ENCODE results near the gene SRSF1.
"Not testable (repeated sequence)": the region's sequence is repeated elsewhere in the genome, so short reads cannot be mapped to it uniquely, and the experiment has no call there.

The SRSF1 gene

GRCh38 chr17:57988301-57989250, 18.5 kb downstream of the SRSF1 start:
- peak in 1 of 2 experiments; percentile 53 for DNase-seq

GRCh38 chr17:57987581-57988300, 19.3 kb downstream of the SRSF1 start, which contains the start of gene VEZF1:
VEZF1 (minus strand) TSS chr17:57988254; CDS start chr17:57988111, 143 bp downstream.
- DNase-seq = peak in 1 of 2 experiments; percentile 75

- no peak for DNase-seq
These were observed 20.0 kb downstream of the SRSF1 start for GRCh38 chr17:57986841-57987580.

- no peak for DNase-seq
These were observed 21.4 kb downstream of the SRSF1 start for GRCh38 chr17:57985675-57985974.

GRCh38 chr17:57984936-57985674, 21.9 kb downstream of the SRSF1 start:
- DNase-seq = no peak

GRCh38 chr17:57984261-57984890, 22.7 kb downstream of the SRSF1 start:
- DNase-seq = no peak

GRCh38 chr17:57983446-57983845, 23.6 kb downstream of the SRSF1 start:
- no peak for DNase-seq

- DNase-seq = no peak
These were observed 24.4 kb downstream of the SRSF1 start for GRCh38 chr17:57982452-57983170.

GRCh38 chr17:57980522-57980921, 26.5 kb downstream of the SRSF1 start:
- peak in 1 of 2 experiments; percentile 37 for DNase-seq

GRCh38 chr17:57979076-57979475, 28.0 kb downstream of the SRSF1 start:
- DNase-seq = no peak

GRCh38 chr17:57976594-57976993, 30.5 kb downstream of the SRSF1 start:
- no peak for DNase-seq

- DNase-seq = no peak
These were observed 32.0 kb downstream of the SRSF1 start for GRCh38 chr17:57975044-57975443.

GRCh38 chr17:57974053-57974824, 32.8 kb downstream of the SRSF1 start:
- DNase-seq = not testable (repeated sequence)

GRCh38 chr17:57972151-57972550, 34.9 kb downstream of the SRSF1 start:
- no peak for DNase-seq

GRCh38 chr17:57971572-57971971, 35.5 kb downstream of the SRSF1 start:
- no peak for DNase-seq

GRCh38 chr17:57970710-57971109, 36.3 kb downstream of the SRSF1 start:
- no peak for DNase-seq

GRCh38 chr17:57968456-57968855, 38.6 kb downstream of the SRSF1 start:
- DNase-seq = no peak

GRCh38 chr17:57966875-57967274, 40.2 kb downstream of the SRSF1 start:
- DNase-seq = no peak

- DNase-seq = no peak
These were observed 40.8 kb downstream of the SRSF1 start for GRCh38 chr17:57966246-57966645.

- no peak for DNase-seq
These were observed 41.4 kb downstream of the SRSF1 start for GRCh38 chr17:57965521-57966160.

All from NCI-H187 (cell line).